BE2C (cell line): Measurements from ENCODE around the gene KRTAP12-2. TPM values are rescaled to one million over a fixed set of nuclear protein-coding genes. Genes with fewer than 3 reads are reported as not detected.

ENCODE experiments used
- DNase-seq: peaks from one replicate; pipeline ENCODE4 v3.0.0-alpha.2; 2020
- H3K27me3 ChIP-seq: fragments of 250-450 bp; sonication (Bioruptor Pico); 2 replicates; pipeline ENCODE4 v1.5.1; 2020; ENCODE audit warnings: mild to moderate bottlenecking
- H3K36me3 ChIP-seq: fragments of 250-450 bp; sonication (Bioruptor Pico); 2 replicates; pipeline ENCODE4 v1.5.1; 2020; ENCODE audit warnings: mild to moderate bottlenecking
- H3K4me1 ChIP-seq: fragments of 250-450 bp; sonication (Bioruptor Pico); 2 replicates; pipeline ENCODE4 v1.5.1; 2020
- H3K4me3 ChIP-seq: 2 replicates; pipeline ENCODE4 v1.5.1; 2011; ENCODE audit warnings: low read depth, low read length
- H3K9me3 ChIP-seq: fragments of 250-450 bp; sonication (Bioruptor Pico); 2 replicates; pipeline ENCODE4 v1.5.1; 2020
- CTCF ChIP-seq: IDR thresholded peaks from 2 replicates; pipeline ENCODE4 v1.5.1; 2012; ENCODE audit warnings: mild to moderate bottlenecking, low read depth, low read length
- polyA plus RNA-seq: library from polyadenylated mRNA; unstranded; fragments of >200 nt; gene quantifications from one replicate; pipeline ENCODE4 v1.2.1, GENCODE V29; 2012; ENCODE audit warnings: low read depth, missing spikeins; ENCODE audit not compliant: insufficient read length, insufficient read depth

Gene KRTAP12-2
- not detected for polyA plus RNA-seq

- no peaks in the 10 kb centered on the region for H3K4me1 ChIP-seq
- no peak for DNase-seq
- H3K36me3 ChIP-seq: no peaks in the 10 kb centered on the region
- H3K27me3 ChIP-seq: peaks cover 1% of the 10 kb centered on the region; the same call in 1 of the 2 replicates
- no peaks in the 10 kb centered on the region for H3K9me3 ChIP-seq
- TF ChIP-seq CTCF: no peak
- no peak within 1 kb of the TSS for H3K4me3 ChIP-seq
Observed at GRCh38 chr21:44666401-44667320, at the start of gene KRTAP12-2. TSS of gene KRTAP12-2 (minus strand) at chr21:44666927. CDS start at chr21:44666886, 41 bp downstream.

- no peak for TF ChIP-seq CTCF
- no peaks in the 10 kb centered on the region for H3K4me1 ChIP-seq
- H3K36me3 ChIP-seq: no peaks in the 10 kb centered on the region
- no peak overlapping the region for H3K4me3 ChIP-seq
- DNase-seq: no peak
- H3K9me3 ChIP-seq: no peaks in the 10 kb centered on the region
- peaks cover 70% of the 10 kb centered on the region for H3K27me3 ChIP-seq
Observed at GRCh38 chr21:44714905-44715304, 48.2 kb upstream of the KRTAP12-2 start.

- Histone ChIP-seq H3K4me3 (no peak overlapping the region), H3K27me3 (peaks cover 78% of the 10 kb centered on the region), H3K9me3 (no peaks in the 10 kb centered on the region), H3K4me1 (no peaks in the 10 kb centered on the region), H3K36me3 (no peaks in the 10 kb centered on the region)
- TF ChIP-seq CTCF: no peak
- no peak for DNase-seq
Observed at GRCh38 chr21:44713846-44714245, 47.1 kb upstream of the KRTAP12-2 start.

- no peak for TF ChIP-seq CTCF
- Histone ChIP-seq H3K9me3 (no peaks in the 10 kb centered on the region), H3K36me3 (no peaks in the 10 kb centered on the region), H3K4me1 (no peaks in the 10 kb centered on the region), H3K4me3 (no peak overlapping the region), H3K27me3 (peaks cover 79% of the 10 kb centered on the region)
- DNase-seq: no peak
Observed at GRCh38 chr21:44713130-44713529, 46.4 kb upstream of the KRTAP12-2 start.

GRCh38 chr21:44712203-44713028 lies 45.7 kb upstream of the KRTAP12-2 start:
- H3K9me3 ChIP-seq: no peaks in the 10 kb centered on the region
- H3K27me3 ChIP-seq: peaks cover 85% of the 10 kb centered on the region
- H3K4me3 ChIP-seq: no peak overlapping the region
- TF ChIP-seq CTCF: no peak
- H3K36me3 ChIP-seq: no peaks in the 10 kb centered on the region
- H3K4me1 ChIP-seq: no peaks in the 10 kb centered on the region
- DNase-seq: no peak
